Measurements from ENCODE around the gene UBA5.
A peak's percentile ranks its signal among the peaks of the same experiment; 100 is the strongest.

UBA5 gene

GRCh38 chr3:132726341-132726823, 66.3 kb downstream of the UBA5 start:
- peak; percentile 79 for TF ChIP-seq CTCF (conservative IDR thresholded peaks at IDR 0.05; ENCODE audit: low read depth)
- DNase-seq (ENCODE audit: low spot score) = peak; percentile 16
- CTCF ChIA-PET = interaction anchor here (0.6 to 1.8 kb wide), 7 partner anchors 313 to 883 kb away, joined by 3 to 7 read pairs (median 3); no protein-coding TSS in a partner anchor
- POLR2A ChIA-PET (ENCODE audit: low non-redundant PET) = no interaction called here
- H3K27ac ChIP-seq = no peak overlapping the region

Data from RWPE1 (cell line).